ENCODE data around the gene IKZF1.

DNA sequence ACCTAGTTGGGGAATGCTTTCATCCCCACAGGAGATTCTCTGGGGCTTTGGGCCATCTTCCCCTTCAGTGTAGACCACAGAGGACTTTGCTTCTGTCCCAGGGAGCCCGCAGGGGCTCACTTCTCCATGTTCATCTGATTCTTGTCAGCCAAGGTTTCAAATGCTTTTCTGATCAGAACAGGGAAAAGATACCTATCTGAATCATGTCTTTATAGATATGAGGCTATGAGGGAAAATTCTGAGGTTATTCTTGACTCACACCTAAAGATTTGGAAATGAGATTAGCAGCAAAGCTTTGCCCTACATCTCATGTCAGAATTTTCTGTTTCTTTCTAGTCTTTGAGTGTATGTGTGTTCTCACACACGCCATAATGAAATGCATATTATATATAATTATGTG is 92.3 kb downstream of the IKZF1 start:
- TF ChIP-seq MAX (IDR thresholded peaks at IDR 0.05) = no peak
- no peak for TF ChIP-seq DPF2 (CRISPR knock-in tag; IDR thresholded peaks at IDR 0.05; ENCODE audit: borderline replicate concordance, low read depth)
- TF ChIP-seq ELF1 (CRISPR knock-in tag; IDR thresholded peaks at IDR 0.05) = no peak
- TF ChIP-seq, protein P1, sequence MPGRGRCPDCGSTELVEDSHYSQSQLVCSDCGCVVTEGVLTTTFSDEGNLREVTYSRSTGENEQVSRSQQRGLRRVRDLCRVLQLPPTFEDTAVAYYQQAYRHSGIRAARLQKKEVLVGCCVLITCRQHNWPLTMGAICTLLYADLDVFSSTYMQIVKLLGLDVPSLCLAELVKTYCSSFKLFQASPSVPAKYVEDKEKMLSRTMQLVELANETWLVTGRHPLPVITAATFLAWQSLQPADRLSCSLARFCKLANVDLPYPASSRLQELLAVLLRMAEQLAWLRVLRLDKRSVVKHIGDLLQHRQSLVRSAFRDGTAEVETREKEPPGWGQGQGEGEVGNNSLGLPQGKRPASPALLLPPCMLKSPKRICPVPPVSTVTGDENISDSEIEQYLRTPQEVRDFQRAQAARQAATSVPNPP (CRISPR knock-in tag; IDR thresholded peaks at IDR 0.05) = no peak
- TF ChIP-seq EZH2 (conservative IDR thresholded peaks at IDR 0.05; ENCODE audit: low read depth, low read length) = no peak
- TF ChIP-seq ZNF629 (CRISPR knock-in tag; conservative IDR thresholded peaks at IDR 0.05) = no peak
- TF ChIP-seq CEBPB (IDR thresholded peaks at IDR 0.05; ENCODE audit: borderline replicate concordance, low read depth, low read length) = no peak
- TF ChIP-seq CHD4 (IDR thresholded peaks at IDR 0.05; ENCODE audit: borderline replicate concordance, low read length) = no peak
- TF ChIP-seq, protein P2, sequence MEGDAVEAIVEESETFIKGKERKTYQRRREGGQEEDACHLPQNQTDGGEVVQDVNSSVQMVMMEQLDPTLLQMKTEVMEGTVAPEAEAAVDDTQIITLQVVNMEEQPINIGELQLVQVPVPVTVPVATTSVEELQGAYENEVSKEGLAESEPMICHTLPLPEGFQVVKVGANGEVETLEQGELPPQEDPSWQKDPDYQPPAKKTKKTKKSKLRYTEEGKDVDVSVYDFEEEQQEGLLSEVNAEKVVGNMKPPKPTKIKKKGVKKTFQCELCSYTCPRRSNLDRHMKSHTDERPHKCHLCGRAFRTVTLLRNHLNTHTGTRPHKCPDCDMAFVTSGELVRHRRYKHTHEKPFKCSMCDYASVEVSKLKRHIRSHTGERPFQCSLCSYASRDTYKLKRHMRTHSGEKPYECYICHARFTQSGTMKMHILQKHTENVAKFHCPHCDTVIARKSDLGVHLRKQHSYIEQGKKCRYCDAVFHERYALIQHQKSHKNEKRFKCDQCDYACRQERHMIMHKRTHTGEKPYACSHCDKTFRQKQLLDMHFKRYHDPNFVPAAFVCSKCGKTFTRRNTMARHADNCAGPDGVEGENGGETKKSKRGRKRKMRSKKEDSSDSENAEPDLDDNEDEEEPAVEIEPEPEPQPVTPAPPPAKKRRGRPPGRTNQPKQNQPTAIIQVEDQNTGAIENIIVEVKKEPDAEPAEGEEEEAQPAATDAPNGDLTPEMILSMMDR (CRISPR knock-in tag; IDR thresholded peaks at IDR 0.05) = no peak
- no peak for TF ChIP-seq ZNF292 (CRISPR knock-in tag; IDR thresholded peaks at IDR 0.05; ENCODE audit: borderline replicate concordance, low read depth)
- no peak for TF ChIP-seq BRCA1 (CRISPR knock-in tag; IDR thresholded peaks at IDR 0.05)
- TF ChIP-seq BCLAF1 (IDR thresholded peaks at IDR 0.05) = no peak
- no peak for TF ChIP-seq NFYC (CRISPR knock-in tag; IDR thresholded peaks at IDR 0.05)
